Heart right ventricle (tissue), 16 donors: Measurements from ENCODE around the gene CSNK2B. TPM values are rescaled to one million over a fixed set of nuclear protein-coding genes. Genes with fewer than 3 reads are reported as not detected.

Experiments used
- ATAC-seq, 8 donors: fragments of 200-7000 bp; cut with Tn5 transposase; one replicate each; pipeline ENCODE4 v1.9.1; 2020; ENCODE audit warnings: mild to moderate bottlenecking in 8 of 8, moderate library complexity in 8 of 8, moderate number of reproducible peaks in 1 of 8
- DNase-seq, 2 donors: peaks; one replicate each; pipeline ENCODE4 v3.0.0-alpha.2; 2020
- H3K27ac ChIP-seq, 10 donors: fragments of 200-600 bp; sonication (generic) in 2 of 10; one replicate each; pipeline versions ENCODE4 v1.5.0 to v1.8.0; 2020 to 2022; ENCODE audit warnings: mild to moderate bottlenecking in 3 of 10
- H3K27me3 ChIP-seq, 7 donors: fragments of 200-600 bp; one replicate each; pipeline ENCODE4 v1.8.0; 2021 to 2022; ENCODE audit warnings: mild to moderate bottlenecking in 2 of 7
- H3K36me3 ChIP-seq, 9 donors: fragments of 200-600 bp; sonication (generic) in 1 of 9; one replicate each; pipeline versions ENCODE4 v1.5.0 to v1.8.0; 2020 to 2022; ENCODE audit warnings: mild to moderate bottlenecking in 2 of 9
- H3K4me1 ChIP-seq, 9 donors: fragments of 200-600 bp; sonication (generic) in 1 of 9; one replicate each; pipeline versions ENCODE4 v1.5.0 to v1.8.0; 2020 to 2022; ENCODE audit warnings: mild to moderate bottlenecking in 4 of 9
- H3K4me3 ChIP-seq, 10 donors: fragments of 200-600 bp; sonication (generic) in 2 of 10; one replicate each; pipeline versions ENCODE4 v1.5.0 to v1.8.0; 2020 to 2022; ENCODE audit warnings: mild to moderate bottlenecking in 7 of 10, moderate library complexity in 2 of 10
- H3K9me3 ChIP-seq, 11 donors: fragments of 200-600 bp in 10 of 11; sonication (generic) in 2 of 11; one replicate each; pipeline versions ENCODE4 v1.5.0 to v1.8.0; 2013 to 2022; ENCODE audit warnings: mild to moderate bottlenecking in 2 of 11, control low read depth in 1 of 11, moderate library complexity in 1 of 11
- WGBS, 2 donors: extraction: QIAGEN DNeasy Blood & Tissue Kit; methylation state at CpG; one replicate each; pipeline ENCODE4 v1.1.7; 2013; ENCODE audit warnings: inconsistent platforms in 1 of 2; 5-methylcytosine and 5-hydroxymethylcytosine counted together
- intact Hi-C, 10 donors: fragments of 100-400 bp; cut with DNase I; formaldehyde crosslinking; loops; one replicate each; pipeline versions ENCODE4 v1.11.1 to v1.14.2; 2022
- long read RNA-seq, 3 donors: library from polyadenylated mRNA; unstranded; transcript quantifications; one replicate each; pipeline ENCODE4 v2.0.0, GENCODE V29; 2020 to 2021
- polyA plus RNA-seq, 2 donors: library from polyadenylated mRNA; stranded (reverse); fragments of 200-250 nt; gene quantifications; one replicate each; pipeline ENCODE4 v1.2.3, GENCODE V29; 2013
- total RNA-seq, 10 donors: library from RNA; stranded (reverse); fragmentation: NEBNext Ultra II Directional in 3 of 10; extraction: Animal tissue kit (Norgen Biotek cat#: 25700) in 3 of 10; gene quantifications; one replicate each; pipeline versions ENCODE4 v1.2.1 to v1.2.4, GENCODE V29; 2021 to 2023
- TF ChIP-seq, protein P1 (sequence below), 9 donors: fragments of 200-600 bp; sonication (generic) in 2 of 9; IDR thresholded peaks; one replicate each; pipeline versions ENCODE4 v1.5.0 to v1.8.0; 2021 to 2022; ENCODE audit warnings: antibody characterized with exemption in 9 of 9, mild to moderate bottlenecking in 5 of 9, moderate library complexity in 1 of 9
- donor health status: Arrhythmogenic right ventricular cardiomyopathy.
- donor health status: ischemic (EF 13 %, LVEDD 7.1; RV severe dilation, severe dysfunction).
- donor health status: healthy with polysubstance abuse.
- donor health status: DM: no; HTN: yes; CAD: no.
- donor health status: DM: no; HTN: no; CAD: no.
- donor health status: ischemic (EF 25% LVEDD 6.9; RV normal size, moderate dysfunction).
- donor health status: ischemic (EF 25% LVEDD 5.7; RV mildly dilated, moderate dysfunction).
- donor health status: healthy.
- donor health status: DM: yes; HTN: yes; CAD: no.
- donor health status: Ischemic cardiomyopathy.
- donor health status: ischemic (EF 35%, LVEDD 5.7; RV mildly dilated, moderate dysfunction).
- donor health status: nonischemic (EF 11% LVEDD 7.7; RV severe dilation, severe dysfunction).
- donor health status: DM: yes; HTN: yes; CAD: no.
- donor health status: PGD.
- donor health status: ischemic (EF 29% LVEDD 5.4; RV normal size, mild dysfunction).
- donor health status: nonischemic (EF 23%, LVEDD 6.1; RV moderate dilation, normal function).

CSNK2B gene
- total RNA-seq (100 to 1,000 TPM; 101 to 153 (median 115) TPM), polyA plus RNA-seq (100 to 1,000 TPM; 109 to 199 TPM)
- long read RNA-seq, donor 1, transcript CSNK2B-203 (7 exons, 948 nt) = major isoform, 42 of 60 reads
- long read RNA-seq, donor 1, partial matches to known transcripts = 17 of 60 reads
- long read RNA-seq, donor 1, other reads (novel, unspliced or antisense) = 1 of 60 reads
- long read RNA-seq, donor 2, transcript CSNK2B-203 (7 exons, 948 nt) = major isoform, 27 of 49 reads
- long read RNA-seq, donor 2, partial matches to known transcripts = 21 of 49 reads
- long read RNA-seq, donor 2, other reads (novel, unspliced or antisense) = 0 of 49 reads
- long read RNA-seq, donor 3, transcript CSNK2B-203 (7 exons, 948 nt) = major isoform, 22 of 31 reads
- long read RNA-seq, donor 3, partial matches to known transcripts = 7 of 31 reads
- long read RNA-seq, donor 3, other reads (novel, unspliced or antisense) = 0 of 31 reads

GRCh38 chr6:31665501-31666336 lies at the start of gene CSNK2B:
TSS of gene CSNK2B (plus strand) at chr6:31666080. CDS start at chr6:31666832, 752 bp downstream.
- intact Hi-C loops = loop anchor here in 2 of 10 donors (5.0 to 10.0 kb wide), 4 partner anchors 123 to 1749 kb away; partner anchors contain the start of genes CUTA (in 1 of the 2), DDX39B (in 1 of the 2) and PHF1 (in 1 of the 2)
- peaks cover 0 to 64% (median 37%) of the 10 kb centered on the region in 9 donors for H3K36me3 ChIP-seq
- peaks cover 14 to 62% (median 52%) of the 10 kb centered on the region in 9 donors for H3K4me1 ChIP-seq
- H3K4me3 ChIP-seq = peak within 1 kb of the TSS; percentile 59 to 98 (median 82)
- ATAC-seq = peak; percentile 89 to 94 (median 92)
- no peaks in the 10 kb centered on the region for H3K9me3 ChIP-seq
- TF ChIP-seq, protein P1, sequence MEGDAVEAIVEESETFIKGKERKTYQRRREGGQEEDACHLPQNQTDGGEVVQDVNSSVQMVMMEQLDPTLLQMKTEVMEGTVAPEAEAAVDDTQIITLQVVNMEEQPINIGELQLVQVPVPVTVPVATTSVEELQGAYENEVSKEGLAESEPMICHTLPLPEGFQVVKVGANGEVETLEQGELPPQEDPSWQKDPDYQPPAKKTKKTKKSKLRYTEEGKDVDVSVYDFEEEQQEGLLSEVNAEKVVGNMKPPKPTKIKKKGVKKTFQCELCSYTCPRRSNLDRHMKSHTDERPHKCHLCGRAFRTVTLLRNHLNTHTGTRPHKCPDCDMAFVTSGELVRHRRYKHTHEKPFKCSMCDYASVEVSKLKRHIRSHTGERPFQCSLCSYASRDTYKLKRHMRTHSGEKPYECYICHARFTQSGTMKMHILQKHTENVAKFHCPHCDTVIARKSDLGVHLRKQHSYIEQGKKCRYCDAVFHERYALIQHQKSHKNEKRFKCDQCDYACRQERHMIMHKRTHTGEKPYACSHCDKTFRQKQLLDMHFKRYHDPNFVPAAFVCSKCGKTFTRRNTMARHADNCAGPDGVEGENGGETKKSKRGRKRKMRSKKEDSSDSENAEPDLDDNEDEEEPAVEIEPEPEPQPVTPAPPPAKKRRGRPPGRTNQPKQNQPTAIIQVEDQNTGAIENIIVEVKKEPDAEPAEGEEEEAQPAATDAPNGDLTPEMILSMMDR (IDR thresholded peaks at IDR 0.05) = peak in 5 of 9 donors; percentile 12 to 42 (median 27)
- no peaks in the 10 kb centered on the region for H3K27me3 ChIP-seq
- WGBS, 2 donors = 0 to 1% methylated on average over 63 of the region's 63 CpGs
- peak within 1 kb of the TSS; percentile 70 to 98 (median 96) for H3K27ac ChIP-seq
- DNase-seq = peak; percentile 98 to 99

DNA sequence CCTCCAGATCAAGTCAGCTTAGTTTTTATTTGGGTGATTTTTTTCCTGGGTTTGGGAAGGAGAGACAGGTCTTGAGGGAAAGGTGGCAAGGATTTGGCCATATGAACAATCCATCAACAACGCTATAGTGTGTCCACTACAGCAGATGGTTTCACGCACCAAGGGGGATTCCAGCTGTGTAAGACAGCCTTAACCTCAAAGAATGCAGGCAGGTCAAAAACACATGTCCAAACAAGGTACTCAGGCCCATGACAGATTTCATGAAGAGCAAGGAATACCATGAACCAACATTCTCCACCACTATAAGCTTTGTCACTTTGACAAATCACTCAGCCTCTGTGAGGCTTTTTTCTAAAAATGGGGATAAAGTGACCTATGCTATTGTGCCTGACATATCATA lies 48.9 kb upstream of the CSNK2B start:
- H3K4me3 ChIP-seq = no peak overlapping the region
- 93% methylated on average over 2 of the region's 2 CpGs for WGBS, 2 donors
- TF ChIP-seq, protein P1 (IDR thresholded peaks at IDR 0.05) = no peak
- intact Hi-C loops = loop anchor here in 2 of 10 donors (5.0 kb wide), 1 partner anchor 70 kb away; the partner anchor contains the start of genes ATP6V1G2 (in 2 of the 2) and NFKBIL1 (in 2 of the 2)
- no peak for DNase-seq
- H3K27ac ChIP-seq = no peak overlapping the region
- H3K36me3 ChIP-seq = no peaks in the 10 kb centered on the region
- H3K27me3 ChIP-seq = no peaks in the 10 kb centered on the region
- no peaks in the 10 kb centered on the region for H3K9me3 ChIP-seq
- H3K4me1 ChIP-seq = peaks cover 0 to 21% (median 13%) of the 10 kb centered on the region in 9 donors
- no peak for ATAC-seq

GRCh38 chr6:31619805-31620585 lies 45.9 kb upstream of the CSNK2B start:
- intact Hi-C loops = loop anchor here in 4 of 10 donors (1.0 to 5.0 kb wide), 4 partner anchors 32 to 277 kb away; partner anchors contain the start of genes ATP6V1G2 (in 2 of the 4), BAG6 (in 2 of the 4), NFKBIL1 (in 2 of the 4) and EHMT2 (in 1 of the 4)
- H3K36me3 ChIP-seq = peaks cover 0 to 28% (median 17%) of the 10 kb centered on the region in 9 donors
- H3K4me3 ChIP-seq = peak overlapping the region; percentile 68 to 99 (median 80)
- no peaks in the 10 kb centered on the region for H3K9me3 ChIP-seq
- TF ChIP-seq, protein P1 (IDR thresholded peaks at IDR 0.05) = no peak
- H3K27me3 ChIP-seq = no peaks in the 10 kb centered on the region
- peaks cover 0 to 24% (median 21%) of the 10 kb centered on the region in 9 donors for H3K4me1 ChIP-seq
- peak overlapping the region; percentile 89 to 99 (median 96) for H3K27ac ChIP-seq
- DNase-seq (peak; percentile 97 to 98), ATAC-seq (peak; percentile 93 to 97 (median 96))
- WGBS, 2 donors = 0% methylated on average over 50 of the region's 50 CpGs
